SJCRH30 (cell line): ENCODE measurements around the gene SLC36A1. TPM values are rescaled to one million over a fixed set of nuclear protein-coding genes. Genes with fewer than 3 reads are reported as not detected.
"Not testable (repeated sequence)": the region's sequence is repeated elsewhere in the genome, so short reads cannot be mapped to it uniquely, and the experiment has no call there.

Experiments
- DNase-seq, 2 experiments: peaks; one replicate each; pipeline ENCODE4 v3.0.0-alpha.2; 2015 to 2020
- H3K27ac ChIP-seq: fragments of 250-450 bp; sonication (Bioruptor Pico); 2 replicates; pipeline ENCODE4 v1.5.1; 2020; ENCODE audit warnings: mild to moderate bottlenecking, moderate library complexity
- H3K27me3 ChIP-seq: fragments of 250-450 bp; sonication (Bioruptor Pico); 2 replicates; pipeline ENCODE4 v1.5.1; 2020; ENCODE audit warnings: mild to moderate bottlenecking, moderate library complexity
- H3K36me3 ChIP-seq: fragments of 250-450 bp; sonication (Bioruptor Pico); 2 replicates; pipeline ENCODE4 v1.5.1; 2020; ENCODE audit warnings: mild to moderate bottlenecking, moderate library complexity
- H3K4me1 ChIP-seq: fragments of 250-450 bp; sonication (Bioruptor Pico); 2 replicates; pipeline ENCODE4 v1.5.1; 2020; ENCODE audit warnings: mild to moderate bottlenecking, moderate library complexity
- H3K4me3 ChIP-seq: fragments of 250-450 bp; sonication (Bioruptor Pico); 2 replicates; pipeline ENCODE4 v1.5.1; 2020; ENCODE audit warnings: mild to moderate bottlenecking, moderate library complexity
- H3K9me3 ChIP-seq: fragments of 250-450 bp; sonication (Bioruptor Pico); replicated peaks from 2 replicates; pipeline ENCODE4 v1.5.1; 2020; ENCODE audit warnings: mild to moderate bottlenecking, moderate library complexity
- total RNA-seq: library from RNA; depleted of rRNA; stranded (reverse); fragments of >200 nt; shearing (Covaris generic); gene quantifications from 2 replicates; pipeline ENCODE4 v1.2.3, GENCODE V29; 2014; rRNA removed

Gene SLC36A1
- total RNA-seq, result 9.0 and 9.1 TPM in 2 replicates

DNA sequence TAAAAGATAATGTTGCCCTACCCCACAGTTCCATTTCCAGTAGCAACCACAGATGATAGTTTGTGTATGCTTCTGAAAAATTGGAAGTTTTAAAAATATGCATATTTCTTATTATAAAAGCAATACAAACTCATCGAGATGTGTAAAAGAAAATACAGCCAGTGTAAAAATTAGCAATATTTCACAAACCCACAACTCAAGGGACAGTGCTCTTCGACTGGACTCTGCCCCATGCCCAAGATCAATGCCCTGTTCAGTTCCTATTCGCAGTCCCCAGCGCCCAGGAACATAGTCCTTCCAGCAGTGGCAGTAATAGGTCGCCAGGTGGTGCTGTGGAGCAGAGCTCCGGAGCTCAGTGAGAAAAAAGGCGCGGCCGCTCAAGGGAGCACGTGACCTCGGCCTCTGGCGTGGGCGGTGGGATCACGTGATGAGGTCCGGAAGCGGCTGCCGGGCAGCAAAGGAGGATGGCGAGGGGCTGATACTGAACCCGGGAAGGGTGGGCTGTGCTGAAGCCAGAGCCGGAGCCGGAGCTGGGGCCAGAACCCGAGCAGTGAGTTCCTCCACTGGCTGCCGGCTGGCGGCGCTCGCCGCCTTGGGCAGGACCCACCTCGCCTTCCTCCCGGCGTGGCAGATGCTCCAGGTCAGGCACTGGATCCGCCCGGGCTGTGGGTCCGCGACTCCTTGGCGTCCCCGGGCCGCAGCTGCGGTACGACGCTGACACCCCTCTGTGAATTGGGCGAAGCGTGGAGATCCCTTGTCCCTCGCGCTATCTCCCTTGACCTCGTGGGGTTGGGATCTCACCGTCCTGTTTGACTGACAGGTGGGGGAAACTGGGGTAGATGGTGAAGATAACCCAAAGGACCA, at the start of gene SLC36A1:
SLC36A1 (plus strand) TSS at position 430 of the 864 bp plus-strand sequence. CDS start 11,190 bp downstream, outside the sequence.
- peak within 1 kb of the TSS; percentile 47 for H3K27ac ChIP-seq

DNA sequence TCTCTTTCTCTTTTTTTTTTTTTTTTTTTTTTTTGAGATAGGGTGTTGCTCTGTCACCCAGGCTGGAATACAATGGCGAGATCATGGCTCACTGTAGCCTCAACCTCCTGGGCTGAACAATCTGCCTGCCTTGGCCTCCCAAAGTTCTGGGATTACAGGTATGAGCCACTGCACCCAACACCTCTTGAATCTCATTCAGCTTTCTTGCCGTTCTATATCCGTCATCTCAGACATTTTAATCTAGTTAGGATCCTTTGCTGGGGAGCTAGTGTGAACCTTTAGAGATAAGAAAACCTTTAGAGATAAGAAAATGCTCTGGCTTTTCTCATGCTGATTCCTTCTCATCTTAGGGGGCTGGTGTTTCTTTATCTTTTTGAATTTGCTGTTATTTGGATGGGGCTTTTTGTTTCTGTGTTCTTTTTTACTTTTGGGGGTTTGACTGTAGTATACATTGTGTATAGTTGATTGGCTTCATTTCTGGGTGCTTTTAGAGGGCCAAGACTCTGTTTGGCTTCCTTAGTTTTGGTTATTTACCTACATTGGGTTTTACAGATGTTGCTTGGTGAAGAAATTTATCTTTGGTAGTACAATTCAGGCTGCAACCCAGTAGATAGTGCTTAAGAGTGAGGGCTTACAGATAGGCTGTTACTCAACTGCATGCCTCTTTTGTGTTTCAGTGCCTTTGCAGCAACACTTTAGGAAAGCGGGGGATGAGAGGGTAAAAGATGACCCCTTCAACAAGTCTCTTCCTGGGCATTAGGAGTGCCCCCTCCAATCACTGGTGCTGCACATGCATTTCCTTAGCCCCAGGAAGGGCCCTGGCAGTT, 41.9 kb upstream of the SLC36A1 start:
- Histone ChIP-seq H3K4me3 (no peak overlapping the region), H3K4me1 (no peaks in the 10 kb centered on the region), H3K27ac (no peak overlapping the region), H3K9me3 (no peaks in the 10 kb centered on the region), H3K36me3 (no peaks in the 10 kb centered on the region), H3K27me3 (no peaks in the 10 kb centered on the region)
- DNase-seq, result no peak

More for the DNA sequence above, at the start of gene SLC36A1:
- peaks cover 3% of the 10 kb centered on the region; the same call in 1 of the 2 replicates for H3K4me1 ChIP-seq
- H3K27me3 ChIP-seq, result no peaks in the 10 kb centered on the region
- H3K9me3 ChIP-seq, result no peaks in the 10 kb centered on the region
- no peaks in the 10 kb centered on the region for H3K36me3 ChIP-seq
- peak within 1 kb of the TSS; percentile 81 for H3K4me3 ChIP-seq
- peak; percentile 93 to 96 for DNase-seq

DNA sequence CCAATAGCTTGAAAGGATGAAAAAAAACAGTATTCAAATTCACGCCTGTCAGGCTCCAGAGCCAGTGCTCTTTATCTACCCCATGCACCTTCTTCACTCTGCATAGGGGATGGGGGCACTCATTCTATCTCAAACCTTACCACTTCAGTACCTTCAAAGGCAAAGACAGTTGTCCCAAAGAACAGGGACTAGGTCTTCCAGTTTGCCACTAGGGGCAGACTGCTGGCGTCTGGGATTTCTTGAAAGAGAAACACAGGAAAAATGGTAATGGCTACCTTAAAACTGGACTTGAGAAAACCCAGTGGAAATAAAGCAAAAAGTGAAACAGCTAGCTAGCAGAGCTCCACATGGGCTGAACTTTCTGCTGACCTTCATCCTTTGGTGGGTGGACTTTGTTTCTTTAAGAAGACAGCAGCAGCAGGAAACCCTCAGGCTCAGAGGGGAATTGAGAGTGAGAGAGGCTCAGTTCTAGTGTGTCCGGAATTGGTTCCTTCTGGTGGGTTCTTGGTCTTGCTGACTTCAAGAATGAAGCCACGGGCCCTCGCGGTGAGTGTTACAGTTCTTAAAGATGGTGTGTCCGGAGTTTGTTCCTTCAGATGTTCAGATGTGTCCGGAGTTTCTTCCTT, 41.0 kb upstream of the SLC36A1 start:
- no peaks in the 10 kb centered on the region for H3K9me3 ChIP-seq
- H3K4me3 ChIP-seq, result no peak overlapping the region
- no peaks in the 10 kb centered on the region for H3K27me3 ChIP-seq
- H3K4me1 ChIP-seq, result no peaks in the 10 kb centered on the region
- H3K27ac ChIP-seq, result no peak overlapping the region
- peak in 1 of 2 experiments; percentile 29 for DNase-seq
- no peaks in the 10 kb centered on the region for H3K36me3 ChIP-seq

DNA sequence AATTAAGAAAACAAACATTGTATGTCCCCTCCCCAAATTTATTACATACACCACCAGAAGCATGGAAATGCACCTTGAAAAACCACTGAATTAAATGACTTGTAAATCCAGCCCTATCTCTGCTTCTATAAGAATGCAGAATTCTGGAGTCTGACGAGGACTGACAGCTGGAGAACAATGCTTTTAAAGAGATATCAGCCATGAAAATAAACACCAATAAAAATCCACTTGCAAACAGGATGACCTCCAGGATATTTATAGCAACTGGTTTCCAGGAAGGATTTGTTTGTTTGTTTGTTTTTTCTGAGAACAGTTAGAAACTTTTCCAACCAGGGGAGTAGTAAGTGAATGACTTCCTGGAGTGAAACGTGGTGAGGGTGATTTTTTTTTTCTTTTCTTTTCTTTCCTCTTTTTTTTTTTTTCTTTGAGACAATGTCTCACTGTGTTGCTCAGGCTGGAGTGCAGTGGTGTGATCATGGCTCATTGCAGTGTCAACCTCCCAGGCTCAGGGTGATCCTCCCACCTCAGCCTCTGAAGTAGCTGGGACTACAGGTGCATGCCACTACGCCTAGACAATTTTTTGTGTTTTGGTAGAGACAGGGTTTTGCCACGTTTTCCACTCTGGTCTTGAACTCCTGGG, 38.7 kb upstream of the SLC36A1 start:
- Histone ChIP-seq H3K36me3 (no peaks in the 10 kb centered on the region), H3K27ac (no peak overlapping the region), H3K4me3 (no peak overlapping the region), H3K4me1 (no peaks in the 10 kb centered on the region), H3K27me3 (no peaks in the 10 kb centered on the region), H3K9me3 (no peaks in the 10 kb centered on the region)
- DNase-seq, result peak in 1 of 2 experiments; percentile 47

DNA sequence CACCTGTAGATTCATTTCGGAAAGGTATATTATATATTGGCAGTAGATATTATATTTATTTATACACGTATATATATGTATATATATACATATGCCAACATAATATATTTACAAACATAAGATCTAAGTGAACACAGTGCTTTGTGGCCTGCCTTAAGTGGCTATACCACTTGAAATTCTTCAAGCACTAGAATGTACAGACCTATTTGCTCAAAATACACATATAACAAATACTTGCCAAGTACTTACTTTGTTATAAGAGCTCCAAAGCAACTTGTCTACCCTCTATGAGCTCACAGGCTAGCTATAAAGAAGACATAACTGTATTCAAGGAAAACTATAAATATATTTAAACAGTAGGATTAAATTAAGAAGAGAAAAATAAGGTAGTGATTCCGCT, 33.6 kb upstream of the SLC36A1 start:
- H3K4me3 ChIP-seq, result no peak overlapping the region
- no peaks in the 10 kb centered on the region for H3K36me3 ChIP-seq
- no peaks in the 10 kb centered on the region for H3K27me3 ChIP-seq
- no peak overlapping the region for H3K27ac ChIP-seq
- no peaks in the 10 kb centered on the region; the same call in 1 of the 2 replicates for H3K9me3 ChIP-seq
- no peak for DNase-seq
- no peaks in the 10 kb centered on the region for H3K4me1 ChIP-seq

DNA sequence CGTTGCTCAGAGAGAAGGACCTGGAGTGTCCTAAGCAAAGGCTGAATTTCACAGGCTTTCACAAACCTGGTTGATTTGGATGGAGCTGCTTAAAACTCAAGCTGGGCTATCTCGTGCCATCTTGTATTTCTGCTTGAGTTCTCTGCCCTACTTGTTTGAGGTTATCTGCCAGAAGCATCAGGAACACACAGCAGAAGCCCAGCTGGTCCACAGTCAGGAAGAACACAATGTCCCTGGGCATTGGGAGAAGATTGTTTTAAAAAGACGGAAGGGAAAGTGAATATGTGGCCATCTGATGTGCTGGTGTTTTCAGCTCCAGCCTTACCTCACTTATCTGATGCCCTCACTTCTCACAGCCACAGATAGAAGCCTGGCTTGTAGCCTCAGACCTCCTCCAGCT, 32.9 kb upstream of the SLC36A1 start:
- H3K9me3 ChIP-seq, result no peaks in the 10 kb centered on the region; the same call in 1 of the 2 replicates
- no peaks in the 10 kb centered on the region for H3K27me3 ChIP-seq
- no peak for DNase-seq
- H3K4me1 ChIP-seq, result no peaks in the 10 kb centered on the region
- no peak overlapping the region for H3K27ac ChIP-seq
- H3K36me3 ChIP-seq, result no peaks in the 10 kb centered on the region
- no peak overlapping the region for H3K4me3 ChIP-seq

DNA sequence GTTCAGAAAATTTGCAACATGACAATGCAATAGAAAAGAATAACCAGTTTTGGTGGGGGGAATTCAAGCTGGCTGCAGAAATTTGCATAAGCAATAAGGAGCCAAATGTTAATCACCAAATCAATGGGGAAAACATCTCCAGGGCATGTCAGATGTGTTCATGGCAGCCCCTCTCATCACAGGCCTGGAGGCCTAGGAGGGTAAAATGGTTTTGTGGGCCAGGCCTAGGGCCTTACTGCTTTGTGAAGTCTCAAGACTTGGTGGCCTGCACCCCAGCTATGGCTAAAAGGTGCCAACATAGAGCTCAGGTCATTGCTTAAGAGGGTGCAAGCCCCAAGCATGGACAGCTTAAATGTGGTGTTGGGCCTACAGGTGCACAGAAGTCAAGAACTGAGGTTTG, 29.7 kb upstream of the SLC36A1 start:
- Histone ChIP-seq H3K27ac (no peak overlapping the region), H3K36me3 (no peaks in the 10 kb centered on the region), H3K4me3 (no peak overlapping the region), H3K9me3 (no peaks in the 10 kb centered on the region; the same call in 1 of the 2 replicates), H3K4me1 (no peaks in the 10 kb centered on the region), H3K27me3 (no peaks in the 10 kb centered on the region)
- DNase-seq, result no peak

DNA sequence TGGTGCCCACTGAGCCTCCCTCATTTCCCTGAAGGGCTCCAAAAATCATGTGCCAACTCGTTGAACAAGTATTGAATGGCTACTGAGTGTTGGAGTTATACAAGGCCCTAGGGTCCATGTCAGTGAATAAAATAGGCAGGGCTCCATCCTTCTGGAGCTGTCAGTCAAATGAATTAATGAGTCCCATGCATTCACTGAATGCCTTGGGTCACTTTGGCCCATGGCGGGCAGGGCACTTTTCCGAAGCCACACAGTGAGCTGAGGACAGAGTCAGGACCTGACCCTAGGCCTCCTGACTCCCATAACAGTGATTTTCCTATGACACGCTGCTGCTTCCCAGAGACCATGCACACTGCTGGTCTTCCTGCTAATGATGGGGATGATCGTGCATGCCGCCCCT, 27.3 kb upstream of the SLC36A1 start:
- no peaks in the 10 kb centered on the region for H3K4me1 ChIP-seq
- no peaks in the 10 kb centered on the region for H3K36me3 ChIP-seq
- H3K4me3 ChIP-seq, result no peak overlapping the region
- peaks cover 7% of the 10 kb centered on the region; the same call in 1 of the 2 replicates for H3K27me3 ChIP-seq
- no peak overlapping the region for H3K27ac ChIP-seq
- DNase-seq, result no peak
- H3K9me3 ChIP-seq, result no peaks in the 10 kb centered on the region; the same call in 1 of the 2 replicates

DNA sequence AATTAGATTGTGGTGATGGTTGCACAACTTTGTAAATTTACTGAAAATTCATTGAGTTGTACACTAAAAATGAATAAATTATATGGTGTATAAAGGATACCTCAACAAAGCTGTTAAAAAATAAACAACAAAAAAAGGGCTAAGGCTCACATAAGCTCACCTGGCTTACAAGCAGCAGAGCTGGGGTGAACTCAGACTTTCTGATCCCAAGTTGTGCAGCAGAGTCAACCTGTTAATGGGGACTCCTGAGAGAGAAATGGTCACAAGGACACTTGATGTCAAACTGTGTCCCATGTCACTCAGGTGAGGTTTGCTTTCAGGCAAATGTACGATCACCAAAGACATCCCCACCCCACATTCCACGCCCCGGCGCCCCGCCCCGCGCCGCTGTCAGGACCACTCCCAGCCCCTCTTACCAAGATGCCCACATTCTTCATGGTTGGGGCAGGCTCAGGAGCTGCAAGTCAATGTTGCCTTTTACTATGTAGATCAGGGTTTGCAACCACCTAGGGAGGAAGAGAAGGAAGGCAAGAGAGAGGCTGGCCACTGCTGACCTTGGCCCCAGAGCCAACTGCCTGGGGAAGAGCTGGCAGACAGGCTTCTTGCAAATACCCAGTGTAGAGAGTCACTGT, 22.4 kb upstream of the SLC36A1 start:
- H3K27ac ChIP-seq, result no peak overlapping the region
- H3K4me3 ChIP-seq, result no peak overlapping the region
- no peaks in the 10 kb centered on the region for H3K9me3 ChIP-seq
- no peaks in the 10 kb centered on the region for H3K4me1 ChIP-seq
- H3K36me3 ChIP-seq, result no peaks in the 10 kb centered on the region
- H3K27me3 ChIP-seq, result peaks cover 7% of the 10 kb centered on the region; the same call in 1 of the 2 replicates
- no peak for DNase-seq

DNA sequence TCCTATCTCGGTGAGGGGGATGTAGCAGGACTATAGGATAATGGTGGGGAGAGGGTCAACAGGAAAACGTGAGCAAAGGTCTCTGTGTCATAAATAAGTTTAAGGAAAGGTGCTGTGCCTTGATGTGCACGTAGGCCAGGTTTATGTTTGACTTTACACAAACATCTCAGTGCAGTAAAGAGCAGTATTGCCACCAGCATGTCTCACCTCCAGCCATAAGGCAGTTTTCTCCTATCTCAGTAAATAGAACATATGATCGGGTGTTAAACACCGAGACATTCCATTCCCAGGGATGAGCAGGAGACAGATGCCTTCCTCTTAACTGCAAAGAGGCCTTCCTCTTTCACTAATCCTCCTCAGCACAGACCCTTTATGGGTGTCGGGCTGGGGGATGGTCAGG, 21.1 kb upstream of the SLC36A1 start:
- H3K9me3 ChIP-seq, H3K27ac ChIP-seq, DNase-seq, H3K27me3 ChIP-seq, H3K4me1 ChIP-seq, H3K4me3 ChIP-seq, H3K36me3 ChIP-seq: not testable (repeated sequence)

DNA sequence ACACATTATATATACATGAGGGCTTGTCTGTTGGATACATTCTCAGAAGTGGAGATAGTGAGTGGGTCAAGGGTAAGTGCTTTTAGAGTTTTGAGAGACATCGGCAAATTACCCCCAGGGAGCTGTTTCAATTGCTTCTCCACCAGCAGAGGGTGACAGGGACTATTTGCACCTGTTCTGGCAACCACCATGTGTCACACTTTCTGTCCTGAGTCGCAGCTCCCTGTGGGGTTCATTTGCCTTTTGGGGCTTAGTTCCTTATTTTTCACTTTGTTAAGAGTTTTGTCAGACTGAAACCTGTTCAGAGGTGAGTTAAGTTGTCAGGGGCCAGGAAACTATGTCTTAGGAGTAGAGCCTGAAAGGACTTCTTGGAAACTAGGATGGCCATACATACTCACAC, 20.1 kb upstream of the SLC36A1 start:
- Histone ChIP-seq H3K9me3 (no peaks in the 10 kb centered on the region), H3K27me3 (peaks cover 7% of the 10 kb centered on the region; the same call in 1 of the 2 replicates), H3K27ac (no peak overlapping the region), H3K4me1 (no peaks in the 10 kb centered on the region), H3K4me3 (no peak overlapping the region), H3K36me3 (no peaks in the 10 kb centered on the region)
- no peak for DNase-seq

DNA sequence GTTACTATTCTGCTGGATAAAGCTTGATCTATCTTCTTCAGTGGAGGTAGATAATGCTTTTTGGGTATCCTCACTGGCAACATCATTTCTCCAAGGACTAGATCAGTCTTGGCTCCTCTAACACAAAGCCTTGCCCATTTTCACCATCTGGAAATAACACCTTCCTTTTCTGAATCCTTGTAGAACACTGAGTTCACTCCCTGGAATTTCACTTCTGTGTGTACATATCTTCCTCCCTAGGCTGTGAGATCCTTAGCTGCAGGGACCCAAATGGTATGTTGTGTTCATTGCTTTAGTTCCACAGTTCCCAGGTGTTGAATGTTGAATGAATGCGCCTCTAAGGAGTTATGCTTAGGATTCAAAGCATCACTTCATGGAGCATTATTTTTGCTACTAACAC, 16.7 kb upstream of the SLC36A1 start:
- no peak overlapping the region for H3K27ac ChIP-seq
- H3K9me3 ChIP-seq, result 0 out of 2 replicates have a peak, but pooled peaks cover 4% of the 10 kb centered on the region

DNA sequence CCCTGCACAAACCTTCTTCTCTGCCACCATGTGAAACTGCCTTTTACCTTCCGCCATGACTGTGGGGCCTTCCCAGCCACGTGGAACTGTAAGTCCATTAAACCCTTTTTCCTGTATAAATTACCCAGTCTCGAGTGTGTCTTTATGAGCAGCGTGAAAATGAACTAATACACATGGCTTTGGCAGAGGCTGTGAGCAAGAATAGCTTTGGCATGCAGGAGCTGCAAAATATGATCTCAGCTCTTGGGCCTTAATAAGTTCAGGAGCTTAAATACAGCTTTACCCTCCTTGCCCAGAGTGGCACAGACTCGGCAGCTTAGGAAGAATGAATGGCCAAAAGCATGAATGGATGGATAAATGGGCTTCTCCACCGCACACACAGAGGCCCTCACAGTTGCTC, 15.7 kb upstream of the SLC36A1 start:
- H3K27ac ChIP-seq, result no peak overlapping the region

More for the DNA sequence above, 16.7 kb upstream of the SLC36A1 start:
- Histone ChIP-seq H3K27me3 (no peaks in the 10 kb centered on the region), H3K4me3 (no peak overlapping the region), H3K36me3 (no peaks in the 10 kb centered on the region), H3K4me1 (no peaks in the 10 kb centered on the region)
- no peak for DNase-seq

DNA sequence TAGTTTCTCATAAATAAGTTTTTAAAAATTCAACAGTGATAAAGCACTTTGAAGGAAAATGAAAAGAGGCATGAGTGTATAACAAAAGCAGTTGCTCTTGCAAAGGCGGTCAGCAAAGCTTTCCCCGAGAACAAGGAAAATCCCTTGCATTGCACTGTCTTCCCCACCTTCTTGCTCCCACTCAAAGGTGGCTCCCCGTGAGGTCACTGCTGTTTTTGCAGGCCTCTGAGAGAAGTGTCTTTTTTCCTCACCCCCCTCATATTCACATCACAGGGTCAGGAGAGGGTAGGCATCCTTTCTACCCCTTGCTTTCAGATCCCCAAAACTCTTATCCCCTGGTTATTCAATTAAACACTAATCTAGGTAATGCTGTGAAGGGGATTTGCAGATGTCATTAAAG, 15.2 kb upstream of the SLC36A1 start:
- Histone ChIP-seq H3K4me3 (no peak overlapping the region), H3K9me3 (0 out of 2 replicates have a peak, but pooled peaks cover 4% of the 10 kb centered on the region), H3K27me3 (no peaks in the 10 kb centered on the region), H3K27ac (no peak overlapping the region), H3K4me1 (no peaks in the 10 kb centered on the region), H3K36me3 (no peaks in the 10 kb centered on the region)
- DNase-seq, result no peak

More for the DNA sequence above, 15.7 kb upstream of the SLC36A1 start:
- no peak for DNase-seq
- Histone ChIP-seq H3K9me3 (0 out of 2 replicates have a peak, but pooled peaks cover 4% of the 10 kb centered on the region), H3K27me3 (no peaks in the 10 kb centered on the region), H3K36me3 (no peaks in the 10 kb centered on the region), H3K4me1 (no peaks in the 10 kb centered on the region), H3K4me3 (no peak overlapping the region)
